GM21381 (cell line): ENCODE data around the gene AHRR.
"Not testable (repeated sequence)": the region's sequence is repeated elsewhere in the genome, so short reads cannot be mapped to it uniquely, and the experiment has no call there.

Source experiments
- ATAC-seq: cut with Tn5 transposase; IDR thresholded peaks from one replicate; pipeline ENCODE4 v1.9.1; 2021; ENCODE audit warnings: mild to moderate bottlenecking, moderate library complexity; ENCODE audit not compliant: unreplicated experiment

Gene AHRR

DNA sequence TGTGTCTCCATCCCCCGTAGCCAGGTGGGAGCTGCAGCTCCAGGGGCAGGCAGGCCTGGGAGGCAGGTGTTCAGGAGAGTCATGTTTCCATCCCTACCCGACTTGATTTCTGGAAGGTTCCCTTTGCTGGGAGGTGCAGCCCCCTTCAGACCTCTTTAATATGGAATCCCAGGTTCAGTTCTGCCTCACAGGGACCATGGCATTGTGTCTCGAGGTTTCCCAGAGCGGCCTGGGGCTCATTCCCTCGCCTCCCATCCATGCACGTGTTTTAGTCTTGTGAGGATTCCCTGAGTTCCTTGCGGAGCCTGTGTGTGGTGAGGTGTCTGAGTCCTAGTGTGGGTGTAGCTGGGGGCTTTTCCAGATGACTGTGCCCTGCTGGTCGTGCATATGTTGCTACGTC lies 16.5 kb upstream of the AHRR start:
- no peak for ATAC-seq

- ATAC-seq: no peak
These were observed 16.1 kb upstream of the AHRR start for GRCh38 chr5:305459-305858.

- ATAC-seq: no peak
These were observed 15.3 kb upstream of the AHRR start for GRCh38 chr5:306011-306805.

DNA sequence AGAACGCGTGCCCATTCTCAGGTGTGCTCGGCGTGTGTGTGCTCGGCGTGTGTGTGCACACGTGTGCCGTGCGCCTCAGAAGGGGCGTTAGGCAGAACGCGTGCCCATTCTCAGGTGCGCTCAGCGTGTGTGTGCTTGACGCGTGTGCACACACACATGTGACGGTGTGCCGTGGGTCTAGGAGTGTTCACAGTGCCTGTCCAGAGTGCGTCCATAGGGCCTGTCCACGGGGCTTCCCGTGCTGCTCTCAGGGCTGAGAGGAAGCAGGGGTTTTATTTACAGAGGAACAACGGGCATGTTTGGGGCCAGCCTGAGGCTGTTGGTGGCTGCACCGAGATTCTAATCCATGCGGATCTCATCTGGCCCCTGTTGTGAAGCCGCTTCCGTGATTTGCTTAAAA lies 14.2 kb upstream of the AHRR start:
- ATAC-seq: no peak

- ATAC-seq: no peak
These were observed 13.5 kb upstream of the AHRR start for GRCh38 chr5:307794-308579.

- no peak for ATAC-seq
These were observed 12.7 kb upstream of the AHRR start for GRCh38 chr5:308672-309271.

- not testable (repeated sequence) for ATAC-seq
These were observed 11.7 kb upstream of the AHRR start for GRCh38 chr5:309831-310230.

- ATAC-seq: no peak
These were observed 11.0 kb upstream of the AHRR start for GRCh38 chr5:310516-310915.

GRCh38 chr5:310941-311434 lies 10.5 kb upstream of the AHRR start:
- no peak for ATAC-seq

DNA sequence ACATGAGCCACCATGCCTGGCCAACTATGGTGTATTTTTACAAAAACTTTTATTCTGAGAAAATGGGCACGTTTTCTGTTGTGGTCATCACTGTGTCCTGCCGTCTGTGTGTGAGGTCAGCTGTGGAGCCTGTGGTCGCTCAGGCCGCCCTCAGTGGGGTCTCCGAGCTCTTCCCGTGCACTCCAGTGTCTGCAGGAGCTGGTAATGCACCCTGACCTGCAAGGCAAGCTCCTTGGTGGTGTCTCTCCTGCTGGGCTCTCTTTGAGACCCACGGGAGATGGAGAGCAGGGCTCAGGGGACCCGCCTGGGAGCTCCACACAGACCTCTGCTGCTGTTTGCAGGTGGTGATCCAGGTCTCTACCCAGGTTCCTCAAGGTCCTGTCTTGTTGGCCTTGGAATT lies 9.6 kb upstream of the AHRR start:
- ATAC-seq: no peak

DNA sequence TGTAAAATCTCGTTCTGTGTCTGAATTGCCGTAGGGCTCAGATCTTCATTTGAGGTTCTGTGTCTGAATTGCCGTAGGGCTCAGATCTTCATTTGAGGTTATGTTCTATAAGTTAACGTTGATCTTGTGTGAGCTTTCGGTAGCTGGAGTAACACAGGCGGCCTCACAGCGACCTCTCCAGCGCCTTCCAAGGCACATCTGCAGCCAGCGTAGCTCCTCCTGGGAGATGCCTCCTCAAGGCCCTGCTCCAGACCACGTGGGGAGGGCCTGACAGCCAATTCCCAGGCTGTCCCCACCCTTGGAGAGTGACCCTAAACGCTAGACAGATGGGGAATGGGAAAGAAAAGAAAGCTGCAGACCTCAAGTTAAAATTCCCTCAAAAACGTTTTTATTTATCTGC lies 8.7 kb upstream of the AHRR start:
- no peak for ATAC-seq

- no peak for ATAC-seq
These were observed 8.2 kb upstream of the AHRR start for GRCh38 chr5:313265-313664.

- no peak for ATAC-seq
These were observed 7.6 kb upstream of the AHRR start for GRCh38 chr5:313806-314376.

DNA sequence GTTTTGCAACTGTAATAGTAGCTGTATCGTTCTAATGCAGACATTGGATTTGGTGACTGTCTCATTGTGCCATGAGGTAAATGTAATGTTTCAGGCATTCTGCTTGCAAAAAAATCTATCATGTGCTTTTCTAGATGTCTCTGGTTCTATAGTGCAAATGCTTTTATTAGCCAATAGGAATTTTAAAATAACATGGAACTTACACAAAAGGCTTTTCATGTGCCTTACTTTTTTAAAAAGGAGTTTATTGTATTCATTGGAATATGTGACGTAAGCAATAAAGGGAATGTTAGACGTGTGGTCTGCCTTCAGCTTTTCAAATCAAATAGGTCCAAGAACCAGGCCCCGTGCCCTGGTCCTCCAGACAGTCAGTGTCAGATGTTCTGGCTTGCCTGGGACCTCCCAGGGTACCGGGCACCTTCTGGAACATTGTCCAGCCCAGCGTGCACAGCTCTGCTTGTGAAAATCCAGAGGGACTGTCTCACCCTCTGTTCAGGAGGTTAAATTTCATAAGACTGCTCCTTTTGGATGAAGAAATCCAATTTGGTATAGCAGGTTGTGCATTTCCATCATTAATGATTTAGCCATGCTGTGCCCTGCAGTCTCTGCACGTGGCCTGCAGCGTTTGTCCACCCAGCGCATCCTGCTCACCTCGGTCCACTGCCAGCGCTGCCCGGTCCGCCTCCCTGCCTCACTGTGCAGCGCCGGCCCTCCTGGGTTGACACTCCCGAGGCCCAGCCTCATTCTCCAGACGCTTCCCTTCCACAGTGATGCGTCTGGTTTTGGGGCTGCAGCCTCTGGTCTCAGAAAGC lies 6.6 kb upstream of the AHRR start:
- ATAC-seq: no peak

GRCh38 chr5:315488-316209 lies 5.9 kb upstream of the AHRR start:
- no peak for ATAC-seq

GRCh38 chr5:316210-317085 lies 5.1 kb upstream of the AHRR start:
- peak; percentile 7 for ATAC-seq

DNA sequence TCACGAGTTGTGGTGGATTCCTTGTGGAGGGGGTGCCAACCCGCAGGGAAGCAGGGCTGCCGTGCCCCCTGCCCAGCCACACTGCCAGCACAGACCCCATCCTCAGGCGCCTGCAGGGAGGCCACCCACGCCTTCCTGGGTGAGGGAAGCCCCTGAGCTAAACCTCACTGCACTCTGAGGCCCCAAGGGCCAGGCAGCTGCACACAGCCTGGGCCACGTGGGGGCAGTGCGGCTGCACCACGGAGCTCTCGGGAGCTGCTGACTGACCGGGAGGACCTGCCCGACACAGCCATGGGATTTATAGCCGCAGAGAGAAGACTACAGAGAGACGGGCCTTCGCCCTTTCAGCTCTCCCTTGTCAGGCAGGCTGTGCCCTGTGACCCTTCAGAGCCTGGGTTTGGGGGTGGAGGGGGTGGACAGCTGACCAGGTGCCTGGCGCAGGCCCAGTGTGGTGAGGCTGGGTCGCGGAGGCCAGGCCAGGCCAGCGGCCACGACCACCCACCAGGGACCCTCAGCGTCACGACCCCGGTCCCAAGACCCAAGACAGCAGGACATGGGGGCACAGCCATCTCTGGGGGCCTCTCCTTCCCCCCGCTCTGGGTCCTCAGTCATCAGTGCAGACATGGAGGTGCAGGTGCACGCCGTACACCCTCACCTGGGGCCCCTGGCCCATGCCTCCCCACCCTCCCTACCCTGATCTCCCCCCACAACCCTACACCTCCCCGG lies 4.3 kb upstream of the AHRR start:
- peak; percentile 55 for ATAC-seq

GRCh38 chr5:318341-318897 lies 3.1 kb upstream of the AHRR start:
- no peak for ATAC-seq
